K562 (cell line): Measurements from ENCODE around the gene KATNB1. TPM values are rescaled to one million over a fixed set of nuclear protein-coding genes. Genes with fewer than 3 reads are reported as not detected.

Experiments used
- BRD9 ChIP-seq: fragments of 450-650 bp; IDR thresholded peaks from 2 replicates; pipeline ENCODE4 v1.6.1; 2018; ENCODE audit warnings: low read depth; ENCODE audit not compliant: partially characterized antibody
- CREM ChIP-seq: IDR thresholded peaks from 2 replicates; pipeline ENCODE4 v1.6.1; 2014; ENCODE audit warnings: antibody characterized with exemption, low read depth
- DEAF1 ChIP-seq: fragments of 450-650 bp; formaldehyde crosslinking; IDR thresholded peaks from 2 replicates; pipeline ENCODE4 v1.4.0; 2020; ENCODE audit warnings: mild to moderate bottlenecking, moderate library complexity
- DPF2 ChIP-seq: fragments of 450-650 bp; IDR thresholded peaks from 2 replicates; pipeline ENCODE4 v1.6.1; 2016
- FIP1L1 ChIP-seq: fragments of 200-400 bp; formaldehyde crosslinking; IDR thresholded peaks from 2 replicates; pipeline ENCODE4 v1.6.1; 2018; ENCODE audit warnings: mild to moderate bottlenecking, low read depth, low read length; ENCODE audit not compliant: poor library complexity, severe bottlenecking
- FOXA3 ChIP-seq, 2 experiments: fragments of 450-650 bp in 1 of 2; sonication (generic) in 1 of 2; formaldehyde crosslinking; IDR thresholded peaks in 1 of 2; conservative IDR thresholded peaks in 1 of 2; 2 replicates each; pipeline versions ENCODE4 v1.4.0 to v1.8.0; 2020 to 2022; ENCODE audit warnings: mild to moderate bottlenecking in 2 of 2, missing genetic modification reagents in 1 of 2
- HDAC1 ChIP-seq, 2 experiments: fragments of 450-650 bp; IDR thresholded peaks; 2 replicates each; pipeline ENCODE4 v1.6.1; 2016 to 2017; ENCODE audit warnings: inconsistent platforms in 1 of 2, mild to moderate bottlenecking in 1 of 2, moderate library complexity in 1 of 2
- HOXB6 ChIP-seq: fragments of 250-450 bp; sonication (Bioruptor Pico); IDR thresholded peaks from 2 replicates; pipeline ENCODE4 v1.5.1; 2022; ENCODE audit warnings: mild to moderate bottlenecking, borderline replicate concordance
- JUNB ChIP-seq: fragments of 450-650 bp; formaldehyde crosslinking; conservative IDR thresholded peaks from 2 replicates; pipeline ENCODE4 v1.4.0; 2020; ENCODE audit warnings: mild to moderate bottlenecking
- KLF6 ChIP-seq: fragments of 250-450 bp; sonication (Bioruptor Pico); IDR thresholded peaks from 2 replicates; pipeline ENCODE4 v1.4.0; 2020; ENCODE audit warnings: mild to moderate bottlenecking, moderate library complexity, borderline replicate concordance
- MTA3 ChIP-seq: fragments of 450-650 bp; formaldehyde crosslinking; IDR thresholded peaks from 2 replicates; pipeline ENCODE4 v1.6.1; 2017; ENCODE audit warnings: mild to moderate bottlenecking, borderline replicate concordance
- MYC ChIP-seq, 2 experiments: fragments of 250-450 bp in 1 of 2; sonication (Bioruptor Pico) in 1 of 2; IDR thresholded peaks; 2 replicates each; pipeline versions ENCODE4 v1.5.1 to v1.6.1; 2012 to 2021; ENCODE audit warnings: low read depth in 2 of 2, borderline replicate concordance in 1 of 2, improper control_type of control experiment in 1 of 2, low read length in 1 of 2, mild to moderate bottlenecking in 1 of 2, moderate library complexity in 1 of 2
- NCOA4 ChIP-seq: fragments of 450-650 bp; IDR thresholded peaks from 2 replicates; pipeline ENCODE4 v1.6.1; 2018; ENCODE audit warnings: mild to moderate bottlenecking; ENCODE audit not compliant: partially characterized antibody
- PBX2 ChIP-seq, 2 experiments: IDR thresholded peaks in 1 of 2; conservative IDR thresholded peaks in 1 of 2; 2 replicates each; pipeline ENCODE4 v1.6.1; 2016; ENCODE audit warnings: low read depth in 2 of 2, mild to moderate bottlenecking in 1 of 2, missing compliant biosample characterization in 1 of 2, missing genetic modification characterization in 1 of 2, moderate library complexity in 1 of 2
- PCBP1 ChIP-seq: fragments of 200-400 bp; formaldehyde crosslinking; IDR thresholded peaks from 2 replicates; pipeline ENCODE4 v1.6.1; 2018; ENCODE audit warnings: mild to moderate bottlenecking, low read depth, low read length; ENCODE audit not compliant: poor library complexity, severe bottlenecking
- POLR2AphosphoS2 ChIP-seq: IDR thresholded peaks from 2 replicates; pipeline ENCODE4 v1.6.1; 2012; ENCODE audit warnings: low read length, improper control_type of control experiment
- RBFOX2 ChIP-seq: fragments of 200-400 bp; formaldehyde crosslinking; IDR thresholded peaks from 2 replicates; pipeline ENCODE4 v1.6.1; 2017; ENCODE audit warnings: low read depth, mild to moderate bottlenecking, low read length, moderate library complexity
- RBM14 ChIP-seq: fragments of 200-400 bp; formaldehyde crosslinking; IDR thresholded peaks from 2 replicates; pipeline ENCODE4 v1.6.1; 2018; ENCODE audit warnings: low read depth, mild to moderate bottlenecking, low read length, moderate library complexity, borderline replicate concordance; ENCODE audit not compliant: insufficient read depth
- SRF ChIP-seq, 2 experiments: fragments of 250-450, 450-650 bp in 1 of 2; sonication (Bioruptor Pico) in 1 of 2; sonication (generic) in 1 of 2; formaldehyde crosslinking; IDR thresholded peaks; 2 replicates each; pipeline versions ENCODE4 v1.5.0 to v1.5.1; 2020 to 2022; ENCODE audit warnings: mild to moderate bottlenecking in 1 of 2, missing genetic modification reagents in 1 of 2
- TBP ChIP-seq: optimal IDR thresholded peaks from 2 replicates; pipeline ENCODE3; 2011; ENCODE audit warnings: low read depth, low read length, improper control_type of control experiment
- TOE1 ChIP-seq, 2 experiments: fragments of 450-650 bp in 1 of 2; sonication (generic) in 1 of 2; formaldehyde crosslinking in 1 of 2; IDR thresholded peaks; 2 replicates each; pipeline versions ENCODE4 v1.7.1 to v1.8.0; 2016 to 2022; ENCODE audit warnings: borderline replicate concordance in 2 of 2, mild to moderate bottlenecking in 2 of 2, antibody characterized with exemption in 1 of 2, inconsistent platforms in 1 of 2, low read depth in 1 of 2, missing genetic modification reagents in 1 of 2, moderate library complexity in 1 of 2
- ZKSCAN8 ChIP-seq: fragments of 200-800 bp; sonication (Bioruptor generic); IDR thresholded peaks from 2 replicates; pipeline ENCODE4 v1.6.1; 2016; ENCODE audit warnings: missing genetic modification characterization, missing compliant biosample characterization
- polyA plus RNA-seq, 8 experiments: library from polyadenylated mRNA; depleted of rRNA in 4 of 8; stranded (reverse) in 5 of 8; unstranded in 3 of 8; fragments of >200 nt; fragmentation: Nextera tagmentation in 2 of 8; fragmentation: Illumina TruSeq in 1 of 8; extraction: Ambion mirVana in 2 of 8; extraction: Trizol in 1 of 8; gene quantifications; 2 replicates each; pipeline versions ENCODE4 v1.2.1 to v1.2.3, GENCODE V29; 2011 to 2014; ENCODE audit warnings: inconsistent platforms in 1 of 8, missing spikeins in 1 of 8
- total RNA-seq, 7 experiments: library from RNA; depleted of rRNA in 6 of 7; stranded (reverse); fragments of >200 nt in 6 of 7; fragmentation: Illumina TruSeq in 2 of 7; extraction: Trizol in 2 of 7; gene quantifications; 2 replicates each; pipeline versions ENCODE4 v1.2.1 to v1.2.3, GENCODE V29; 2011 to 2021; ENCODE audit warnings: low replicate concordance in 1 of 7

KATNB1 gene
- total and polyA plus RNA-seq, 9 of the 15 experiments (the other 6 are each of a cell fraction or from before 2014, with no cell fraction given) = 1.2 to 52.6 (median 21.9) TPM

DNA sequence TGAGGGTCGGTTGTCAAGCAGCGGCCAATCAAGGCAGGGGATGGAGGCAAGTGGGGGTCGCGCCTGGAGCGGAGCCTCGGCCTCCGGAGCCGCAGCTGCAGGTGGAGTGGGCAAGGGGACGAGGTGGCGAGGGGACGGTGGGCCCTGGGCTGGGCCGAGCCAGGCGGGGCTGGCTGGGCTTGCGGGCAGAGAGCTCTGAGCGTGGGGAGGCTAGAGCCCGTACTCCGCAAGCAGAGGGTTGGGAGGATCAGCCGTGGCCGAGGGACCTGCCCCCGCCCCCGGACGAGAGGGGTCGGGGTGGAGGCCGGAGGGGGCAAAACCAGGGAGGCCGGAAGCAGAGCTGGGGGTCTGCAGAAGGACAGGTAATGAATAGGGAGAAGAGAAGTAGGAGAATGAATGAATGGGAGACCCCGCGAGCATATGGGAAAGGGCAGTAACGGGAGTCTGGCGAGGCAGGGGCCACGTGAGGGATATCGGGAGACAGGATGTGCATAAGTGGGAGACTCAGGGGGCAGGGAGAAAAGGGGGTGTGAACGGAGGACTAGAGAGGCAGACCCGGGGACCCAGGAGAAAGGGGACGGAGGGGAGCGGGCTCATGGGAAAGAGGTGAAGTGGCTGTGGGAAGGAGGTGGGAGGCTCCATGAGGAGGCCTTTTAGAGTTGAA, at the start of gene KATNB1 (continued):
- no peak for TF ChIP-seq TOE1 (IDR thresholded peaks at IDR 0.05; ENCODE audit: borderline replicate concordance)
- no peak for TF ChIP-seq TOE1 (CRISPR knock-in tag; IDR thresholded peaks at IDR 0.05; ENCODE audit: borderline replicate concordance, low read depth)
- TF ChIP-seq JUNB (CRISPR knock-in tag) = no peak
- TF ChIP-seq RBFOX2 = peak; percentile 60
- TF ChIP-seq POLR2AphosphoS2 = no peak
- no peak; the same call in 1 of the 2 replicates for TF ChIP-seq DPF2
- TF ChIP-seq TBP = peak; percentile 14
- no peak for TF ChIP-seq BRD9
- peak in 1 of 2 experiments; percentile 72; a peak in 2 of 4 replicates for TF ChIP-seq FOXA3 (CRISPR knock-in tag; conservative IDR thresholded peaks at IDR 0.05 in 1 of 2, IDR thresholded peaks at IDR 0.05 in 1 of 2)
- no peak for TF ChIP-seq PBX2 (CRISPR knock-in tag; IDR thresholded peaks at IDR 0.05; ENCODE audit: low read depth)
- TF ChIP-seq PBX2 (tag; conservative IDR thresholded peaks at IDR 0.05; ENCODE audit: low read depth) = no peak
- no peak for TF ChIP-seq KLF6 (CRISPR knock-in tag)
- no peak for TF ChIP-seq HOXB6
- TF ChIP-seq MYC (IDR thresholded peaks at IDR 0.05; ENCODE audit: low read depth, low read length) = no peak
- no peak for TF ChIP-seq MYC (CRISPR knock-in tag; IDR thresholded peaks at IDR 0.05; ENCODE audit: borderline replicate concordance, low read depth)
- TF ChIP-seq SRF (CRISPR knock-in tag; IDR thresholded peaks at IDR 0.05) = no peak
- no peak for TF ChIP-seq DEAF1 (CRISPR knock-in tag)
- TF ChIP-seq PCBP1 = no peak
- no peak for TF ChIP-seq FIP1L1
- no peak for TF ChIP-seq MTA3
- TF ChIP-seq NCOA4 = no peak
- TF ChIP-seq RBM14 = no peak
- TF ChIP-seq HDAC1 (IDR thresholded peaks at IDR 0.05) = peak in 1 of 2 experiments; percentile 79; a peak in 1 of 4 replicates
- no peak for TF ChIP-seq ZKSCAN8 (CRISPR knock-in tag)
- no peak for TF ChIP-seq CREM
